ENCODE measurements around the gene AMPD3.

AMPD3 gene

DNA sequence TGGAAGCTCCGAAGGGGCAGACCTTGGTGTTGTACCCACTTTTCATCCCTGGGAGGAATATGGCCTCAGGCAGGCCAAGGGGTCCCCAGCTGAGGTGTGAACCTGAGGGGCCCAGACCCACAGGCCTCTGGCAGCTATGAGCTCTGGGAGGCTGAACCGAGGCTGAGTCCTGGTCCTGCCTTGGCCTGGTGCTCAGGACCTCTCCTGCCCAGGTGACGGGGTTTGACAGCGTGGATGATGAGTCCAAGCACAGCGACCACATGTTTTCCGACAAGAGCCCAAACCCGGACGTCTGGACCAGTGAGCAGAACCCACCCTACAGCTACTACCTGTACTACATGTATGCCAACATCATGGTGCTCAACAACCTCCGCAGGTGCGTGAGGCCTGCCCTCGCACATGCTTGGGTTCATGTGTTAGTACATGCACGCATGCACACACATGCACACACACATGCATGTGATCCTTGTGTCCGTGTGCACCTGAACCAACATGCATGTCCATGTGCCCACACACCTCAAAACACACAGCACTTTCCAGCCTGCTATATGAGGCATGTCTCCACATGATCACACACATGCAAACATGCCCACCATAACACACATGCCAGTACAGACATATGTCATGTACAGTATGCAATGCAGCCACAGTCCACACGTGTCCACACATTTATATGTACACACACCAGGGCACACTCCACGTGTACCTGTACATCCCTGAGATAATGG lies 45.0 kb downstream of the AMPD3 start:
- H3K4me3 ChIP-seq (ENCODE audit: low read depth, low read length), result no peak overlapping the region
- no peak for DNase-seq (ENCODE audit: low read depth)
- TF ChIP-seq, protein P1, sequence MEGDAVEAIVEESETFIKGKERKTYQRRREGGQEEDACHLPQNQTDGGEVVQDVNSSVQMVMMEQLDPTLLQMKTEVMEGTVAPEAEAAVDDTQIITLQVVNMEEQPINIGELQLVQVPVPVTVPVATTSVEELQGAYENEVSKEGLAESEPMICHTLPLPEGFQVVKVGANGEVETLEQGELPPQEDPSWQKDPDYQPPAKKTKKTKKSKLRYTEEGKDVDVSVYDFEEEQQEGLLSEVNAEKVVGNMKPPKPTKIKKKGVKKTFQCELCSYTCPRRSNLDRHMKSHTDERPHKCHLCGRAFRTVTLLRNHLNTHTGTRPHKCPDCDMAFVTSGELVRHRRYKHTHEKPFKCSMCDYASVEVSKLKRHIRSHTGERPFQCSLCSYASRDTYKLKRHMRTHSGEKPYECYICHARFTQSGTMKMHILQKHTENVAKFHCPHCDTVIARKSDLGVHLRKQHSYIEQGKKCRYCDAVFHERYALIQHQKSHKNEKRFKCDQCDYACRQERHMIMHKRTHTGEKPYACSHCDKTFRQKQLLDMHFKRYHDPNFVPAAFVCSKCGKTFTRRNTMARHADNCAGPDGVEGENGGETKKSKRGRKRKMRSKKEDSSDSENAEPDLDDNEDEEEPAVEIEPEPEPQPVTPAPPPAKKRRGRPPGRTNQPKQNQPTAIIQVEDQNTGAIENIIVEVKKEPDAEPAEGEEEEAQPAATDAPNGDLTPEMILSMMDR (conservative IDR thresholded peaks at IDR 0.05; ENCODE audit: low read depth, low read length), result no peak

DNA sequence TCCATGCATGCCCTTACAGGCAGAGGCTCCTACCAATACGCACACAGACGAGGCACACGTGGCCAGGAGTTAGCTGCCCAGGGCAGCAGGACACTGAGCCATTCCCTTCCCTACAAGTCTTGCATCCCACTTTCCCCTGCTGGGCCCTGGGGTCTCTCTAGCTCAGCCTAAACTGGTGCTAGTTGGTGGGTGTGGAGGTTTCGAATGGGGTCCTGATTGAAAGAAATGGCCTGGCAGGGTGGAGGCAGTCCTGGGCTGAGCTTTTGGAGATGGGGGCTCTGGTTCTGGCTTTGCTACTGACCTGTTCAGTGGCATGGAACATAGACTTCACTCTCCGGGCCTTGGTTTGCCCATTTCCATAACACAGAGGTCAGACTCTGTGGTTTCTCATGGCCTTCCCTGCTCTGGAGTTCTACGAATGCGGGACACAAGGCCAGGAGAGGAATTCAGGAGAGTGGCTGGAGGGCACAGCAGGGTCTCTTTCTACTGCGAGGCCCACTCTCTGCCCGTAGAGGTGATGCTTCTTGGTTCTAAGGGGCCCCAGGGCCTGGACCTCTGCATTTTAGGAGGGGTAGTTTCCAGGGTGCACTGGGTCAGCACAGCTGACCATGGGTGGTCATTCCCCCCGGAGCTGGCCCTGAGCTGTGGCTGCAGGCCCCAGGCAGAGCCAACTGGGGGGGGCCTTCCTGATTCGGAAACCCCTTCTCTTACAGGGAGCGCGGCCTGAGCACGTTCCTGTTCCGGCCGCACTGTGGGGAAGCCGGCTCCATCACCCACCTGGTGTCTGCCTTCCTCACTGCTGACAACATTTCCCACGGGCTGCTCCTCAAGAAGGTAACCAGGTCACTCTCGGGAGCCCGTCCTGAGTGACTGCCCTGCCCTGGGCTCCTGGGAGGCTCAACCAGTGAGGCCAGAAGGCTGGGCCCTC lies 46.0 kb downstream of the AMPD3 start:
- TF ChIP-seq, protein P1 (conservative IDR thresholded peaks at IDR 0.05; ENCODE audit: low read depth, low read length), result no peak
- DNase-seq (ENCODE audit: low read depth), result no peak
- H3K4me3 ChIP-seq (ENCODE audit: low read depth, low read length), result no peak overlapping the region

DNA sequence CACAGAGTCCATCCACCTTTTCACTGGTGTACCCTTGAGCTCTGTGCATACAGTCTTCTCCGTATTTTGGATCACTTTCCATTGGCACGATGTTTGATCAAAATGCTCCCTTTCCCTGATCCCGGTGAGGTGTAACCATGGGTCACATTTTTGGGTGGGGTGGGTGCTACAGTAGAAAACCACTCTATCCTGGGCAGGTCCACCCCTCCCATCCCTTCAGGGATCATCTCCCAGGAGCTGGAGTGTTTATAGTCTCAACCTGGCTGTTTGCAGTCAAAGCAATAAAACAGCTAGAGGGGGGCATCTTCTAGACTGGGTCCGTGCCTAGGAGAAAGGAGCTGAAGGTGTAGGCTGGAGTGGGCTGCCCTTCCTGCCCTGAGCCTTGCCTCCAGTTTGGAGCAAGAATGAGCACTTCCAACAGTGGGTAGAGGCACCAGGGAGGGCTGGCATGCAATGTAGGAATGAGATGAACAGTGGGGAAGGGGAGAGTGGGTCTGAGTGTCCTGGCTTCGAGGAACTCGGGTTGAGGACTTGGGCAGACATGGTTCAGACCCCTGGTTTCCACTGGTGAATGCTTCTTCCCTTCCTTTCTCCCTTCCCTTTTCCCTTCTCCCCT lies 47.1 kb downstream of the AMPD3 start:
- DNase-seq (ENCODE audit: low read depth), result no peak
- no peak overlapping the region for H3K4me3 ChIP-seq (ENCODE audit: low read depth, low read length)
- TF ChIP-seq, protein P1 (conservative IDR thresholded peaks at IDR 0.05; ENCODE audit: low read depth, low read length), result no peak

DNA sequence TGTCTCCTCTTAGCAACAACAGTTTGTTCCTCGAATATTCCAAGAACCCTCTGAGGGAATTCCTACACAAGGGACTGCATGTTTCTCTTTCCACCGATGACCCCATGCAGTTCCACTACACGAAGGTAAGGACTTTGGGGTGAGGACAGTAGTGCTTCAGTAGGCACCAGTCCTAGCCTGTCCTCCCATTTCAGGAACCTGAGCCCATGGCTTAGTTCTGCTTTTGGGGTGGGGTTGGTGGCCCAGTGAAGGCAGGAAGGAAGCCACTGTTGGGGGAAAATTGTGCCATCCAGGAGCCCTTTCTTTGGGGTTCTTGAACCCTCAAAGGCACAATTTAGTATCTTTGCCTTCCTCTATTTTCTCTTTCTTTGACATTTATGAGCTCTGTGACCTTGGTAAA lies 47.7 kb downstream of the AMPD3 start:
- TF ChIP-seq, protein P1 (conservative IDR thresholded peaks at IDR 0.05; ENCODE audit: low read depth, low read length), result no peak
- H3K4me3 ChIP-seq (ENCODE audit: low read depth, low read length), result no peak overlapping the region
- no peak for DNase-seq (ENCODE audit: low read depth)

DNA sequence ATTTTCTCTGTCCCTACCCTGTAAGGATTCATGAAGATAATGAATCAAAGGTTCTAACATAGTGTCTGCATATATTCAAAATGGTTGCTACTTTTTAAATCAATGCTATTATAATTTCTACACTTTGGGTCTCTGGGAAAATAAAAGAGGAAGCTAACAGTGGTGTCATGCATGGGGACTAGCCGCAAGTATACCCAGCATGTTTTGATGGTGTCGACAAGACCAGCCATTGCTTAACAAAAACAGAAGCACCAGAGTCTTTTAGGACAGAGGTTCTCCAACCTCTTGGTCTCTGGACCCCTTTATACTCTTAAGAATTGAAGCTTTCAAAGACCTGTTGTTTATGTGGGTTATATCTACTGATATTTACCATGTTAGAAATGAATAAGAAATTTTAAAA lies 48.2 kb downstream of the AMPD3 start:
- DNase-seq (ENCODE audit: low read depth), result no peak
- TF ChIP-seq, protein P1 (conservative IDR thresholded peaks at IDR 0.05; ENCODE audit: low read depth, low read length), result no peak
- no peak overlapping the region for H3K4me3 ChIP-seq (ENCODE audit: low read depth, low read length)

DNA sequence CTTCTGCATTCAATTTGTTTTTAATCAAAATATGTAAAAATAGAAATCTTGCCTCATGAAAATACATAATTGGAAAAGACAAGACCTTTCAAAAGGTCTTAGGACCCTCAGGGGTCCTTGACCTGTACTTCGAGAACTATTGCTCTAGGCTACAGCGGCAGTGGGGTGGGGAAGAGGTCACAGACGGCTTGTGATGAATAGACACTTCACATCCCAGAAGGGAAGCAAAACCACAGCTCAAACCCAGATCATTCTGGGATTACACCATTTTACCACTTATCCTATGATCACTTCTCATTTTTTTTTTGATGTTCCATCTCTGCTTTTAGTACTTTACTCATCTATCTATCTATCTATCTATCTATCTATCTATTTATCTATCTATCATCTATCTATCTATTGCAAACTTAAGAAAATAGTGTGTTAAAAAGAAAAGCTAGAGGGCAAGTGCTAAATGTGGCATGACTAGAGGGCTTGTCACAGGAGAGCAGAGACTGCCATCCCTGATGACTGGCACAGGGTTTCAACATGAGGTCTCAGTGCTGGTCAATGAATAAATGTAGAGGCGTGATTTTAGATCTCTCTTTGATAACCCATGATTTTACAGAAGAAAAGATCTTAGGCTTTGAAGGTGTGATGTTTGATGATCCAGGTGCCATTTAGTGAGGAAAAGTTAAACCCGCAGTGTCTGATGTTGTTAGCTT lies 48.9 kb downstream of the AMPD3 start:
- no peak overlapping the region for H3K4me3 ChIP-seq (ENCODE audit: low read depth, low read length)
- no peak for DNase-seq (ENCODE audit: low read depth)
- TF ChIP-seq, protein P1 (conservative IDR thresholded peaks at IDR 0.05; ENCODE audit: low read depth, low read length), result no peak
